RWPE2 (cell line): ENCODE measurements around the gene MBOAT1.

Experiments
- ATAC-seq: fragments of 200-7000 bp; cut with Tn5 transposase; 3 replicates; pipeline ENCODE4 v1.9.1; 2021; ENCODE audit warnings: low read depth
- DNase-seq: peaks from one replicate; pipeline ENCODE4 v3.0.0-alpha.2; 2020; ENCODE audit warnings: low spot score
- H3K27ac ChIP-seq: fragments of 450-650 bp; 2 replicates; pipeline ENCODE4 v1.5.1; 2017; ENCODE audit warnings: mild to moderate bottlenecking; ENCODE audit not compliant: poor library complexity, severe bottlenecking
- H3K27me3 ChIP-seq: fragments of 250-450 bp; sonication (Bioruptor Pico); 2 replicates; pipeline ENCODE4 v1.5.1; 2021; ENCODE audit warnings: mild to moderate bottlenecking, moderate library complexity; ENCODE audit not compliant: insufficient read depth, poor library complexity, severe bottlenecking
- H3K36me3 ChIP-seq: fragments of 250-450 bp; sonication (Bioruptor Pico); 2 replicates; pipeline ENCODE4 v1.5.1; 2020; ENCODE audit warnings: low read depth, mild to moderate bottlenecking, moderate library complexity
- H3K4me1 ChIP-seq: fragments of 250-450 bp; sonication (Bioruptor Pico); 2 replicates; pipeline ENCODE4 v1.5.1; 2021; ENCODE audit warnings: mild to moderate bottlenecking, moderate library complexity; ENCODE audit not compliant: insufficient read depth, poor library complexity, severe bottlenecking
- H3K4me3 ChIP-seq: fragments of 250-450 bp; sonication (Bioruptor Pico); 2 replicates; pipeline ENCODE4 v1.5.1; 2021; ENCODE audit warnings: mild to moderate bottlenecking, moderate library complexity; ENCODE audit not compliant: severe bottlenecking
- H3K9me3 ChIP-seq: fragments of 250-450 bp; sonication (Bioruptor Pico); 2 replicates; pipeline ENCODE4 v1.5.1; 2021; ENCODE audit warnings: mild to moderate bottlenecking, moderate library complexity; ENCODE audit not compliant: severe bottlenecking
- TF ChIP-seq, protein P1 (sequence below): fragments of 450-650 bp; IDR thresholded peaks from one replicate; pipeline ENCODE4 v1.5.1; 2017; ENCODE audit warnings: mild to moderate bottlenecking, moderate library complexity; ENCODE audit not compliant: poor library complexity, severe bottlenecking

MBOAT1 gene

GRCh38 chr6:20238688-20239587, 26.7 kb upstream of the MBOAT1 start:
- no peak overlapping the region for H3K4me3 ChIP-seq
- no peaks in the 10 kb centered on the region for H3K9me3 ChIP-seq
- ATAC-seq (no peak), DNase-seq (no peak)
- TF ChIP-seq, protein P1, sequence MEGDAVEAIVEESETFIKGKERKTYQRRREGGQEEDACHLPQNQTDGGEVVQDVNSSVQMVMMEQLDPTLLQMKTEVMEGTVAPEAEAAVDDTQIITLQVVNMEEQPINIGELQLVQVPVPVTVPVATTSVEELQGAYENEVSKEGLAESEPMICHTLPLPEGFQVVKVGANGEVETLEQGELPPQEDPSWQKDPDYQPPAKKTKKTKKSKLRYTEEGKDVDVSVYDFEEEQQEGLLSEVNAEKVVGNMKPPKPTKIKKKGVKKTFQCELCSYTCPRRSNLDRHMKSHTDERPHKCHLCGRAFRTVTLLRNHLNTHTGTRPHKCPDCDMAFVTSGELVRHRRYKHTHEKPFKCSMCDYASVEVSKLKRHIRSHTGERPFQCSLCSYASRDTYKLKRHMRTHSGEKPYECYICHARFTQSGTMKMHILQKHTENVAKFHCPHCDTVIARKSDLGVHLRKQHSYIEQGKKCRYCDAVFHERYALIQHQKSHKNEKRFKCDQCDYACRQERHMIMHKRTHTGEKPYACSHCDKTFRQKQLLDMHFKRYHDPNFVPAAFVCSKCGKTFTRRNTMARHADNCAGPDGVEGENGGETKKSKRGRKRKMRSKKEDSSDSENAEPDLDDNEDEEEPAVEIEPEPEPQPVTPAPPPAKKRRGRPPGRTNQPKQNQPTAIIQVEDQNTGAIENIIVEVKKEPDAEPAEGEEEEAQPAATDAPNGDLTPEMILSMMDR: no peak
- H3K36me3 ChIP-seq: no peaks in the 10 kb centered on the region
- H3K27me3 ChIP-seq: no peaks in the 10 kb centered on the region
- peaks cover 10% of the 10 kb centered on the region for H3K4me1 ChIP-seq
- no peak overlapping the region for H3K27ac ChIP-seq

GRCh38 chr6:20237677-20238460, 25.6 kb upstream of the MBOAT1 start:
- Histone ChIP-seq H3K9me3 (no peaks in the 10 kb centered on the region), H3K36me3 (no peaks in the 10 kb centered on the region), H3K27me3 (no peaks in the 10 kb centered on the region), H3K4me1 (peaks cover 10% of the 10 kb centered on the region), H3K4me3 (no peak overlapping the region), H3K27ac (peak overlapping the region; percentile 26)
- DNase-seq: no peak
- TF ChIP-seq, protein P1: no peak
- ATAC-seq: 0 out of 3 replicates have a peak, but pooled peaks have one; percentile 36

DNA sequence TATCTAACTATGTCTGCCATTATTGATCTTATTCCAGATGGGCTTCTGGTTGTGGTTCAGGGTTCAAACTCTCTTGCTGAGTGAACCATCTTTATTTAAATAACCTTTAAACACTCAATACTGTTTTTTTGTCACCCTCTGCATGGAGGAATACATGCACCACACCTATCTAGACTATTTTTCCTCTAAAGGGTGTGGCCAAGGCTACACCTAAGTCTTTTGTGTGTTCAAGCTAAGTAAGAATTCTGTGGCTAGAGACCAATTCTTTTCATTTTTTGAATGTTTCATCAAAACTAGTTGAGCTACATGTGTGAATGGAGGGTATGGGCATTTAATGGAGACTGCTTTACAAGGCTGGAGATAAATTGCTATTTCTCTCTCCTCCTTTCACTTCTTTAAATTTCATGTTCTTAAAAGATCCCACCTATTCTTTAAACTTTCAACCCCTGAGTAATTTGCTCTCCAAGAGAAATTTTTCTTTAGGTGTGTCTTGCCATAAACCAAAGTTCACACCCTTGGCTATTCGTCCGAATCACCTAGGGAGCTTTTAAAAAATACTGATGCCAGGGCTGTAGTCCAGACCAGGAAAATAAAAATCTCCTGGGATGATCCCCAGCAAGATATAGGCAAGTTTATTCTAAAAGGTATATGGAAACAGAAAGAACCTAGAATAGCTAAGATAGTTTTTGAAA, 24.8 kb upstream of the MBOAT1 start:
- Histone ChIP-seq H3K4me1 (peaks cover 10% of the 10 kb centered on the region), H3K9me3 (no peaks in the 10 kb centered on the region), H3K27me3 (no peaks in the 10 kb centered on the region), H3K27ac (peak overlapping the region; percentile 26), H3K4me3 (no peak overlapping the region), H3K36me3 (no peaks in the 10 kb centered on the region)
- DNase-seq: no peak
- TF ChIP-seq, protein P1: no peak
- peak; percentile 63 for ATAC-seq

DNA sequence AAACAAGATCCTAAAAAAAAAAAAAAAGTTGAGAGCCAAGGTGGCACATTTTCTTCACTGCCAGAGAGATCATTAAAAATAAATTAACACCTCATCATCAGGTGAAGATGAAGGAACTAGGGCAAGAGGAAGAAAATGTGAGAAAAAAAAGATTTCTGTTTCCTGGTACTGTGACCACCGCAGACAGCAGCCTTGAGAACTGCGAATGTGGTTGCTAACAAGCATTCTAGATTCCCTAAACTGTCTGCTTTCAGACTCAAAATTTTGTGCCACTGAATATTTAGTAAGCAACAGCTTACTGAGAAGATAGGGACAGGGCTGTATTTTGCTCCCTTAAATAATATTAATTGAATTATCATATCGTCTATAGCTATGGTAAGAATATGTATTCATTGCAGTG, 24.1 kb upstream of the MBOAT1 start:
- H3K4me1 ChIP-seq: peaks cover 10% of the 10 kb centered on the region
- no peak overlapping the region for H3K4me3 ChIP-seq
- TF ChIP-seq, protein P1: no peak
- no peaks in the 10 kb centered on the region for H3K36me3 ChIP-seq
- no peaks in the 10 kb centered on the region for H3K9me3 ChIP-seq
- DNase-seq (no peak), ATAC-seq (no peak)
- H3K27ac ChIP-seq: no peak overlapping the region
- no peaks in the 10 kb centered on the region for H3K27me3 ChIP-seq
